HG02798 (cell line): ENCODE data around the gene ZBTB16.

Source experiments
- ATAC-seq: cut with Tn5 transposase; IDR thresholded peaks from one replicate; pipeline ENCODE4 v1.9.1; 2021; ENCODE audit warnings: mild to moderate bottlenecking; ENCODE audit not compliant: unreplicated experiment, poor library complexity

ZBTB16 gene

DNA sequence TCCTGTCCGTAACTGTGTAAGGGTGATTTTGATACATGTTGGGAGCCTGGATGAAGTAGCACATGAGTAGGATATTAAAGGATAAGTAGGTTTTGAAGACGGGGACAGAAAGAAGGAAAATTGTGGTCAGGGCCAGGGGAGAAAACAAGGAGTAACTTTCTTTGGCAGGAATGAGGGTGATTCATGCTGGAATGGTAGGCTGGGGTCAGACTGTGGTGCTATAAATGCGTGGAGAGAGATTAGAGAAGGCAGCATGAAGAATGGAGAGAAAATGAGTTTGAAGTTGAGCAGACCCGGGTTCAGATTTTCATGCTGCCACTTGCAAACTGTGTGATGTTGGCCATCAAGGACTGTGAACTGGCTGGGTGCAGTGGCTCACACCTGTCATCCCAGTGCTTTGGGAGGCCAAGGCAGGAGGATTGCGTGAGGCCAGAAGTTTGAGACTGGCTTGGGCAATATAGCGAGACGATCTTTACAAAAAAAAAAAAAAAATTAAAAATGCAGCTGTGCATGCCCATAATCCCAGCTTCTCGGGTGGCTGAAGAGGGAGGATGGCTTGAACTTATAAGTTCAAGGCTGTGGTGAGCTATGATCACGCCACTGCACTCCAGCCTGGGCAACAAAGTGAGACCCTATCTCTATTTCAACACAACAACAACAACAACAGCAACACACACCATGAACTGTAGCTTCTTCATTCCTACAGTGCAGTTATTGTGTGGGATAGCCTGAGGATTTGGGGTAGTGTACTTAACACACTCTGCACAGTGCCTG lies 22.3 kb downstream of the ZBTB16 start:
- ATAC-seq, result no peak

GRCh38 chr11:114082415-114082748 lies 22.9 kb downstream of the ZBTB16 start:
- no peak for ATAC-seq

DNA sequence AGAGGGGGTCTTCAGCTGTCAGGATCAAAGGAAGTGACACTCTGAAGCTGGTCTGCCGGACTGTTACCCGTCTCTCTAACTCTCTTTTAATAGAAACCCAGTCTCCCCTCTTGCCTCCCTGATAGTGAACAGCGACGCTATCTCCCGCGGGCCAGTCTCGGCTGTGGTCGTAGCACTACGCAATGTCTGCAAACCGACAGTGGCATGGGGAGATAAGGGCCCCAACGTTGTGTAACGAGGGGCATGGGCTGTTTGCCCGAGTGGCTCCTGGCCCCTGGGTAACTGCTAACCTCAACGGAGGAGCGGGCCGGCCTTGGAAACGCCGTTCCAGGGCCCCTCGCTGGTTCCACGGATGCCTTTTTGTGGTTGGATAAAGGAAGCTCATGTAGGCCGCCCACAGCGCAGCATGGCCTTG lies 23.3 kb downstream of the ZBTB16 start:
- no peak for ATAC-seq

GRCh38 chr11:114083391-114084252 lies 24.1 kb downstream of the ZBTB16 start:
- no peak for ATAC-seq

DNA sequence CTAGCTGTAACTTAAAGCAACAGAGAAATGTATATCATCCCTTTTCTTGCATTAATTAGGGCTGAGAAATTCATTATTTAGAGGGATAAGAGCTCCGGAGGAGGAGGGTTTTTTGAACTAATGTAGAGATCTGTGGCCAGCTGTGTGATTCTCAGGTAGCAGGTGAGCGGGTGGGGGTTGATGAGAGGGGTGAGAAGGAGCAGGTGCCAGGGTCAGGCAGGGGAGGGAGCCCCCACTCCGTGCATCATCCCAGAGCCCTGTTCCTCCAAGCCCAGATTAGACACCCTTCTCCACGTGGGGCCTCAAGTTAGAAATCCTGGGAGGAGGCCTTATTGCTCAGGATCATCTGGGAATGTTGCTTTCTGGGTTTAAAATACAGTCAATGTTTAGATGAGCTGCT lies 24.9 kb downstream of the ZBTB16 start:
- ATAC-seq, result no peak

DNA sequence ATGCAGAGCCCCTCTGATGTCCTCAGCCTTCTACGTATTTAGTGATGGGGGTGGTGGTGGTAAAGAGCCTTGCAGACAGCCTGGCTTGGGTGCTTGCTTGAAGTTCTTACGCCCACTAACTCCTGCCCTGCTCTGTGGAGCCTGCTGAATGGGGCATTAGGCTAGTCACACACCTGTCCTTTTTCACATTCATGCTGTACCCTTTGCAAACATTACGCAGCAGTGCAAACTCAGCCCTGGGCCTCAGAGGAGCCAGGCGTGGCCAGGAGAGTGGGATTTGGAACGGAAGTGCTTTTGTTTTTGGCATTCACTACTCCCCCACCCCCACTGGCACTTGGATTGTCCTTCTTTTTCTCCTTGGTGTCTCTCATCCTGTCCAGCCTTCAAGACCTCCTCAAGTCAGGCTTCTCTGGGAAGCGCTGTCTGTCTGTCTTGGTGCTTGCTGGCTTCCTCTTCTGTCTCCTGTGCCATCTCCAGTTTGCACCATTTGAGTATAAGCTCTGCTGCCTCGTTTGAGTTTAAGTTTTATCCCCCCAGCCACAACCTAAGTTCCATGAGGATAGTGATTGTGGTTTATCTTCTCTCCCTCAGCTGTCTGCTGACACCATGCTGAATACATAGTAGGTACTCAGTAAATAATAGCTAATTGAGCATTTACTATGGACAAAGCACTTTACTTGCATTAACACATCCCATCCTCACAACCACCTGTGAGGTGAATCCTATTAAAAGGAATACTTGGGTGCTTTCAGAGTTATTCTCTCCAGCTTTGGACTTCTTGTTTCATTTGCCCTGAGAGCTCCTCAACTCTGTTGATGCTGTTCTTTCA lies 26.7 kb downstream of the ZBTB16 start:
- no peak for ATAC-seq

- ATAC-seq, result no peak
Observed at GRCh38 chr11:114087025-114087424, 27.5 kb downstream of the ZBTB16 start.

- no peak for ATAC-seq
Observed at GRCh38 chr11:114088216-114088615, 28.7 kb downstream of the ZBTB16 start.

DNA sequence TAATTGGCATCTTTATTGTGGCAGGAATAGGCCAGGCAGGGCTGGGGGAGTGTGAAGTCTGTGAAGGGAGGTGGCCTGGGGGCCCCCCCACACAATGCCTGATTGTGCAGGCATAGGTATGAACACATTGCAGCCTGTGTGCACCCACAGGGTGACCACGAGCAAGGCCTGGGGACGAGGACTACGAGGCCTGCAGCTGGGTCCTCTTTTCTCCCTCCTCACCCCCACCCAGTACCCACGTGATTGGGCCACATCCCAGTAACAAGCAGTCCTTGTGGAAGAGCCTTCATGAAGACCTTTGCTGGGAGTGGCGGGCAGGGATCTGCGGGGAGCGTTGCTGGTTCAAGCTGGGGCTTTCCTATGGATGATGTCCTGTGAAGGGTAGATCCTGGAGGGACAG lies 29.3 kb downstream of the ZBTB16 start:
- no peak for ATAC-seq

DNA sequence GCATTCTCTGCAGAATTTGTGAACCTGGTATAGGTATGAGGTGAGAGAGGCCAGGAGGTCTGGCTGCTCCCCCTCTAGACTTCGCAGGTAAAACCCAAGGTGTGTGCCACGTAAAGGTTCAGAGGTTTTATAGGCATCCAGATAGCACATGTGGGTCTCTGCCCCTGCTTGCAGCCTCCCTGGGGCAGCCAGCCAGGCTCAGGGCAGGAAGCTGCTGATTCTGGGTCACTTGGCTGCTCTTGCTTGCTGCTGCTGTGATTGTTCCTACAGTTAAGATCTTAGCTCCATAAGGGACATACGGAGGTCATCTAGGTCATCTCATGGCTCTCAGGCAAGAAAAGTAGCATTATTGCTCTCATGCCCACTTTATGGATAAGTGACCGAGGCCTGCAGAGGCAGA lies 30.2 kb downstream of the ZBTB16 start:
- no peak for ATAC-seq

DNA sequence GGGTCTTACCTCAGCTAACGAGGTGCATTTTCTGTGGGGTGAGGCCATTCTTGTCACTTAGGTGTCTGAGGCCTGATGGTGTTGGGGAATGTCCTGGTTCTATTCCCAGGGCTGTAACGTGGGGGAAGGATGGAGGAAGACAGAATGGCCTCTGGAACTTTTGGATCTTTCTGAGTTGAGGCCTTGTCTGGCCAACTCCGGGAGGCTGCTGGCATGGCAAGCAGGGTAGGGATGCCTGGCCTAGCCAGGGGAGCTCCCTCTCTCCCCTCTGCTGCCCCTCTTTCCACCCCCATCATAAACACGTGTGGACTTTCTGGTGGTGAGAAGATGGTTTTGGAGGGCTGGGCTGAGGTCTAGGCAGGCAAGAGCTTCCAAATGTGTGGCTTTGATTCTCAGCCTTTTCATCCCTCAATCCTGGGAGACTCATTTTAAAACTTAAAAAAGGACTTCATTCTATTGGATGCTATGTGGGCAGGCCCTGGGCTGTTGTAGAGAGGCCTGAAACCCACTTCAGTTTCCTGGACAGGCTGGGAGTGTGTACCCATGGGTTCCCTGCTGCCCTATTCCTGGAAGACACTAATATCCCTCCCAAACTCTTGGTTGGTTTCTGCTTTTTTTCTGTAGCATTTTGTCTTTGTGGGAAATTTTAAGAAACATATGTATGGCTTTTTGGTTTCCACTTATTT lies 30.9 kb downstream of the ZBTB16 start:
- no peak for ATAC-seq

DNA sequence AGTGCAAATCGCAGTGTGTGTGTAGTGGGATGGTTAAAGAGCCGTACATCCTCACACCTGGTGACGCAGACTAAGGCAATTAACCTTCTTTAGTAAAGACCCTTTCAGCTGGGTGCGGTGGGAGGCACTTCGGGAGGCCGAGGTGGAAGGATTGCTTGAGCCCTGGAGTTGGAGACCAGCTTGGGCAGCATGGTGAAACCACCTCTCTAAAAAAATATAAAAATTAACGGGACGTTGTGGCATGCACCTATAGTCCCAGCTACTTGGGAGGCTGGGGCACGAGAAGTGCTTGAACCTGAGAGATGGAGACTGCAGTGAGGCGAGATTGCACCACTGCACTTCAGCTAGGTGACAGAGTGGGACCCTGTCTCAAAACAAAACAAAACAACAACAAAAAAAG lies 31.5 kb downstream of the ZBTB16 start:
- no peak for ATAC-seq

GRCh38 chr11:114091516-114092397 lies 32.2 kb downstream of the ZBTB16 start:
- ATAC-seq, result no peak

DNA sequence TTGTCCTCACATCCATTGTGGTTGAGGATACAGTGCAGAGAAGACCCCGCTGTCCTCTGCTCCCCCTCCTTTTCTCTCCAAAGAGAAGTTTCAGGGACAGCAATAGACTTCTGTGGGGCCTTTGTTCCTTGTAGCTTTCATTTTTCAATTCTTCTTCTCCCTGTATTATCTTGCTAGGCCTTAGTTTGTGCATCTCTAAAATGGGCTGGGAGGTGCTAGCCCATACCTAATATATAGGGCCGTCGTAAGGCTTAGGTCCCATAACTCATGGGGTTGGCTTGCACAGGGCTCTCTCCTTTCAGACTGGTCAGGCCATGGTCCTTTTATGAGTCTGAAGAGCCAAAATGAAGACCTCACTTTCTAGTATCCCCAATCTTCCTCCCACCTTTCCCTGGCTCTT lies 33.0 kb downstream of the ZBTB16 start:
- no peak for ATAC-seq

- no peak for ATAC-seq
Observed at GRCh38 chr11:114092953-114093352, 33.4 kb downstream of the ZBTB16 start.

GRCh38 chr11:114094516-114094915 lies 35.0 kb downstream of the ZBTB16 start:
- no peak for ATAC-seq

- ATAC-seq, result no peak
Observed at GRCh38 chr11:114095899-114096298, 36.4 kb downstream of the ZBTB16 start.

- ATAC-seq, result no peak
Observed at GRCh38 chr11:114097832-114098231, 38.3 kb downstream of the ZBTB16 start.

DNA sequence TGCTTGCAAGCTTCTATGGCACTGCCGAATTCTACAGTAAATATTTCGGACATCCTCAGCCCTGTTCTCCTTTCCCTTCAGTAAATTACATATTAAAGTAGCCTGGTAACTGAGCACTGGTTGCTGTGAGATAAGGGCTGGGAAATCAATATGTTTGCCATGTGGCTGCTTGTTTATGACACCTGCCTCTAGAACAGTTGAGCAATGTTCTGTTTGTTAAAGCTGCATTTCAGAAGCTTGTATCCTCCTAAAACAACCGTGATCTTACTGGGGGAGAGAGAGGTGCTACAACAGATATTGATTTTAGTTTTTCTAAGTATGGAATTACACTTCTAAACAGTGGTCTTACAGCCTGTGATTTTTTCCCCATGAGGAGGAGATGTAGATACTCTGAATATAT lies 39.4 kb downstream of the ZBTB16 start:
- no peak for ATAC-seq
